ENCODE measurements around the gene AIG1. TPM values are rescaled to one million over a fixed set of nuclear protein-coding genes. Genes with fewer than 3 reads are reported as not detected.

Gene AIG1
- total and polyA plus RNA-seq, 2 of the 4 experiments (the other 2 are of a cell fraction) = 21.3 to 27.1 TPM

GRCh38 chr6:143039548-143039947, 21.1 kb upstream of the AIG1 start:
- CTCF ChIA-PET = interaction anchor here (0.6 kb wide), 1 partner anchor 207 kb away, joined by 5 read pairs; no protein-coding TSS in a partner anchor
- no TSS peak for BruUV-seq (replicated peaks)

More at GRCh38 chr6:143039548-143039947, 21.1 kb upstream of the AIG1 start:
- H2AK5ac ChIP-seq (ENCODE audit: low read depth, low read length) = no peak overlapping the region
- H3K18ac ChIP-seq (ENCODE audit: low read depth, low read length) = no peak overlapping the region
- H3K23ac ChIP-seq (ENCODE audit: low read depth, low read length) = no peak overlapping the region
- TF ChIP-seq SMC3 (IDR thresholded peaks at IDR 0.05; ENCODE audit: low read depth, low read length) = no peak
- TF ChIP-seq ELK1 (IDR thresholded peaks at IDR 0.05; ENCODE audit: borderline replicate concordance, low read depth, low read length) = no peak
- no peak for TF ChIP-seq RFX5 (IDR thresholded peaks at IDR 0.05; ENCODE audit: low read depth, low read length)
- no peak for TF ChIP-seq FOS (IDR thresholded peaks at IDR 0.05; ENCODE audit: low read depth, low read length)
- TF ChIP-seq MXI1 (IDR thresholded peaks at IDR 0.05; ENCODE audit: borderline replicate concordance, low read depth, low read length) = no peak
- TF ChIP-seq BHLHE40 (IDR thresholded peaks at IDR 0.05; ENCODE audit: low read depth, low read length) = no peak
- TF ChIP-seq CEBPB (IDR thresholded peaks at IDR 0.05; ENCODE audit: low read depth, low read length) = no peak
- TF ChIP-seq MAZ (IDR thresholded peaks at IDR 0.05; ENCODE audit: borderline replicate concordance, low read depth, low read length) = no peak
- TF ChIP-seq CHD1 (IDR thresholded peaks at IDR 0.05; ENCODE audit: low read depth, low read length) = no peak
- TF ChIP-seq RCOR1 (IDR thresholded peaks at IDR 0.05; ENCODE audit: insufficient replicate concordance, low read length) = no peak
- TF ChIP-seq RAD21 (IDR thresholded peaks at IDR 0.05; ENCODE audit: low read length) = no peak
- TF ChIP-seq MAFK (IDR thresholded peaks at IDR 0.05; ENCODE audit: low read depth, low read length) = no peak
- no peak for TF ChIP-seq CTCF (conservative IDR thresholded peaks at IDR 0.05; ENCODE audit: low read depth, low read length)
- TF ChIP-seq USF2 (IDR thresholded peaks at IDR 0.05; ENCODE audit: low read depth, low read length) = no peak
- TF ChIP-seq NFE2L2 (IDR thresholded peaks at IDR 0.05; ENCODE audit: low read depth, low read length) = no peak
- no peak for TF ChIP-seq POLR2A (IDR thresholded peaks at IDR 0.05; ENCODE audit: low read depth, low read length)
- H2BK20ac ChIP-seq (ENCODE audit: low read depth, low read length) = no peak overlapping the region
- in situ Hi-C loops (cut with MboI; ENCODE audit: low sequenced_read_pairs) = no loop called here
- H3K4ac ChIP-seq (ENCODE audit: low read depth, low read length) = no peak overlapping the region
- H3K27me3 ChIP-seq (ENCODE audit: control insufficient read depth, insufficient read depth, low read length) = peaks cover 5% of the 10 kb centered on the region; the same call in 1 of the 2 replicates
- no peak overlapping the region for H3K9ac ChIP-seq (ENCODE audit: low read depth, low read length)
- no peak overlapping the region for H3K27ac ChIP-seq (ENCODE audit: insufficient read depth, low read length)
- dilution Hi-C loops (cut with HindIII; ENCODE audit: low sequenced_read_pairs, unreplicated experiment) = no loop called here
- no peak overlapping the region for H3K4me3 ChIP-seq (ENCODE audit: insufficient read depth, low read depth, low read length)
- H4K8ac ChIP-seq (ENCODE audit: low read depth in 2 of 2, low read length in 2 of 2) = no peak overlapping the region
- no peak overlapping the region for H3K4me2 ChIP-seq (ENCODE audit: low read depth, low read length)
- intact Hi-C loops (cut with micrococcal nuclease) = no loop called here
- H2AK9ac ChIP-seq (replicated peaks; ENCODE audit: low read depth, low read length, poor library complexity) = no peak overlapping the region
- no peak overlapping the region for H2BK15ac ChIP-seq (ENCODE audit: low read depth, low read length)
- H3K9me1 ChIP-seq (ENCODE audit: insufficient read depth, low read length) = no peaks in the 10 kb centered on the region
- H3K79me1 ChIP-seq (ENCODE audit: low read depth in 1 of 2, low read length in 2 of 2) = no peaks in the 10 kb centered on the region
- H3K36me3 ChIP-seq (ENCODE audit: control insufficient read depth, insufficient read depth, low read length) = no peaks in the 10 kb centered on the region
- H3K56ac ChIP-seq (ENCODE audit: extremely low read depth, insufficient read depth, low read length) = no peak overlapping the region
- no peak for ATAC-seq (ENCODE audit: low read depth)
- whole genome bisulfite sequencing, 2 experiments (ENCODE audit: extremely low coverage in 2 of 2, insufficient read length in 1 of 2) = 67% methylated on average over 3 of the region's 4 CpGs; no CpG with 5 or more reads in 1 of the 2 experiments
- no peak for DNase-seq
- H2BK5ac ChIP-seq (ENCODE audit: low read depth, low read length, poor library complexity, severe bottlenecking) = no peak overlapping the region
- no peak overlapping the region for H3K14ac ChIP-seq (replicated peaks; ENCODE audit: low read depth, low read length)
- H4K20me1 ChIP-seq (ENCODE audit: insufficient read depth, low read length) = no peaks in the 10 kb centered on the region
- H4K91ac ChIP-seq (ENCODE audit: insufficient read depth, low read depth, low read length) = no peak overlapping the region
- no peak overlapping the region for H2AFZ ChIP-seq (replicated peaks; ENCODE audit: low read length, poor library complexity)
- no peak overlapping the region for H4K5ac ChIP-seq (ENCODE audit: low read depth, low read length)
- H3K4me1 ChIP-seq (ENCODE audit: control insufficient read depth, insufficient read depth, low read length) = no peaks in the 10 kb centered on the region
- POLR2A ChIA-PET (ENCODE audit: unreplicated experiment) = no interaction called here
- H2BK120ac ChIP-seq (ENCODE audit: low read depth, low read length) = no peak overlapping the region
- no peaks in the 10 kb centered on the region; the same call in 1 of the 2 replicates for H3K9me3 ChIP-seq (ENCODE audit: control insufficient read depth, insufficient read depth, low read length)
